IMR-90 (cell line): Measurements from ENCODE around the gene OSTN. TPM values are rescaled to one million over a fixed set of nuclear protein-coding genes. Genes with fewer than 3 reads are reported as not detected.

Source experiments
- ATAC-seq: fragments of 200-7000 bp; cut with Tn5 transposase; 2 replicates; pipeline ENCODE4 v1.9.1; 2020; ENCODE audit warnings: low read depth, mild to moderate bottlenecking, moderate library complexity
- BruUV-seq: library from RNA; stranded (reverse); fragments of 400-500 nt; replicated peaks from 2 replicates; lab custom pipeline; 2021; lab: Mats Ljungman, UMichigan
- CTCF ChIA-PET: fragments of 300-600 bp; formaldehyde crosslinking; extraction: SDS; loops from one replicate; lab custom pipeline; 2021; ENCODE audit warnings: antibody characterized with exemption; lab: Yijun Ruan, JAX
- POLR2A ChIA-PET: fragments of 300-600 bp; sonication (Branson Sonifier 250); formaldehyde crosslinking; loops from one replicate; lab custom pipeline; 2022; ENCODE audit warnings: antibody characterized with exemption; ENCODE audit not compliant: unreplicated experiment; lab: Charles Lee
- DNase-seq: peaks from one replicate; pipeline ENCODE4 v3.0.0; 2013
- H2AFZ ChIP-seq: replicated peaks from 2 replicates; pipeline ENCODE3; 2013; ENCODE audit warnings: low read length, mild to moderate bottlenecking; ENCODE audit not compliant: poor library complexity
- H2AK5ac ChIP-seq: 2 replicates; pipeline ENCODE4 v1.6.1; 2013; ENCODE audit warnings: low read depth, low read length, inconsistent platforms
- H2AK9ac ChIP-seq: replicated peaks from 2 replicates; pipeline ENCODE3; 2013; ENCODE audit warnings: mild to moderate bottlenecking, low read depth, low read length, moderate library complexity; ENCODE audit not compliant: poor library complexity
- H2BK120ac ChIP-seq: 2 replicates; pipeline ENCODE4 v1.6.1; 2013; ENCODE audit warnings: low read depth, low read length, inconsistent platforms
- H2BK15ac ChIP-seq: 3 replicates; pipeline ENCODE4 v1.6.1; 2013; ENCODE audit warnings: low read depth, low read length, inconsistent platforms
- H2BK20ac ChIP-seq: 2 replicates; pipeline ENCODE4 v1.6.1; 2013; ENCODE audit warnings: low read depth, mild to moderate bottlenecking, inconsistent platforms, low read length, moderate library complexity
- H2BK5ac ChIP-seq: 2 replicates; pipeline ENCODE4 v1.6.1; 2013; ENCODE audit warnings: mild to moderate bottlenecking, low read depth, low read length, inconsistent platforms; ENCODE audit not compliant: poor library complexity, severe bottlenecking
- H3K14ac ChIP-seq: replicated peaks from 2 replicates; pipeline ENCODE4 v1.6.1; 2013; ENCODE audit warnings: low read depth, low read length, inconsistent platforms
- H3K18ac ChIP-seq: 2 replicates; pipeline ENCODE4 v1.6.1; 2013; ENCODE audit warnings: low read depth, low read length, control low read depth
- H3K23ac ChIP-seq: 2 replicates; pipeline ENCODE4 v1.6.1; 2013; ENCODE audit warnings: low read depth, low read length, inconsistent platforms
- H3K27ac ChIP-seq: 2 replicates; pipeline ENCODE4 v1.5.1; 2013; ENCODE audit warnings: mild to moderate bottlenecking, control low read depth, low read length; ENCODE audit not compliant: insufficient read depth
- H3K27me3 ChIP-seq: 2 replicates; pipeline ENCODE4 v1.6.1; 2013; ENCODE audit warnings: low read length; ENCODE audit not compliant: control insufficient read depth, insufficient read depth
- H3K36me3 ChIP-seq: 2 replicates; pipeline ENCODE4 v1.6.1; 2013; ENCODE audit warnings: low read length, mixed read lengths; ENCODE audit not compliant: control insufficient read depth, insufficient read depth
- H3K4ac ChIP-seq: 2 replicates; pipeline ENCODE4 v1.6.1; 2013; ENCODE audit warnings: low read depth, low read length, inconsistent platforms
- H3K4me1 ChIP-seq: 2 replicates; pipeline ENCODE4 v1.6.1; 2013; ENCODE audit warnings: low read length, mixed read lengths; ENCODE audit not compliant: control insufficient read depth, insufficient read depth
- H3K4me2 ChIP-seq: 2 replicates; pipeline ENCODE4 v1.6.1; 2013; ENCODE audit warnings: low read depth, mild to moderate bottlenecking, control low read depth, low read length, moderate library complexity
- H3K4me3 ChIP-seq: 2 replicates; pipeline ENCODE4 v1.5.1; 2013; ENCODE audit warnings: low read depth, mild to moderate bottlenecking, control low read depth, low read length, moderate library complexity; ENCODE audit not compliant: insufficient read depth
- H3K56ac ChIP-seq: 2 replicates; pipeline ENCODE4 v1.6.1; 2013; ENCODE audit warnings: low read length, inconsistent platforms; ENCODE audit not compliant: insufficient read depth; ENCODE audit errors: extremely low read depth
- H3K79me1 ChIP-seq, 2 experiments: 2 replicates each; pipeline ENCODE4 v1.6.1; 2013; ENCODE audit warnings: low read length in 2 of 2, inconsistent platforms in 1 of 2, low read depth in 1 of 2
- H3K9ac ChIP-seq: 2 replicates; pipeline ENCODE4 v1.6.1; 2013; ENCODE audit warnings: low read depth, low read length, control low read depth
- H3K9me1 ChIP-seq: 2 replicates; pipeline ENCODE4 v1.6.1; 2013; ENCODE audit warnings: low read length, inconsistent platforms; ENCODE audit not compliant: insufficient read depth
- H3K9me3 ChIP-seq: 2 replicates; pipeline ENCODE4 v1.6.1; 2013; ENCODE audit warnings: low read length; ENCODE audit not compliant: control insufficient read depth, insufficient read depth
- H4K20me1 ChIP-seq: 2 replicates; pipeline ENCODE4 v1.6.1; 2013; ENCODE audit warnings: low read length, inconsistent platforms; ENCODE audit not compliant: insufficient read depth
- H4K5ac ChIP-seq: 2 replicates; pipeline ENCODE4 v1.6.1; 2013; ENCODE audit warnings: mild to moderate bottlenecking, low read depth, low read length, control low read depth
- H4K8ac ChIP-seq, 2 experiments: 2 replicates each; pipeline ENCODE4 v1.6.1; 2013; ENCODE audit warnings: low read depth in 2 of 2, low read length in 2 of 2, control low read depth in 1 of 2, inconsistent platforms in 1 of 2
- H4K91ac ChIP-seq: 2 replicates; pipeline ENCODE4 v1.6.1; 2013; ENCODE audit warnings: low read depth, low read length, inconsistent platforms; ENCODE audit not compliant: insufficient read depth
- CHD1 ChIP-seq: IDR thresholded peaks from 2 replicates; pipeline ENCODE4 v1.6.1; 2012; ENCODE audit warnings: low read depth, low read length, improper control_type of control experiment
- MAFK ChIP-seq: IDR thresholded peaks from 2 replicates; pipeline ENCODE4 v1.6.1; 2012; ENCODE audit warnings: low read depth, low read length, improper control_type of control experiment
- MAZ ChIP-seq: IDR thresholded peaks from 2 replicates; pipeline ENCODE4 v1.6.1; 2012; ENCODE audit warnings: low read depth, mild to moderate bottlenecking, low read length, improper control_type of control experiment, moderate library complexity, borderline replicate concordance
- RCOR1 ChIP-seq: IDR thresholded peaks from 2 replicates; pipeline ENCODE4 v1.6.1; 2012; ENCODE audit warnings: mild to moderate bottlenecking, low read length, improper control_type of control experiment; ENCODE audit not compliant: insufficient replicate concordance
- SMC3 ChIP-seq: fragments of 150-350 bp; IDR thresholded peaks from 2 replicates; pipeline ENCODE4 v1.6.1; 2016; ENCODE audit warnings: low read depth, mild to moderate bottlenecking, antibody characterized with exemption, low read length, moderate library complexity
- dilution Hi-C: fragments of 300-500 bp; cut with HindIII; formaldehyde crosslinking; loops from one replicate; pipeline ENCODE4 v1.14.3; 2018; ENCODE audit warnings: low sequenced_read_pairs; ENCODE audit not compliant: unreplicated experiment
- in situ Hi-C: fragments of 300-500 bp; cut with MboI; formaldehyde crosslinking; loops from 3 replicates; pipeline ENCODE4 v1.14.3; 2019; ENCODE audit warnings: low sequenced_read_pairs, inconsistent platforms, mixed read lengths
- intact Hi-C: fragments of 100-400 bp; cut with micrococcal nuclease; formaldehyde crosslinking; loops from 2 replicates; pipeline ENCODE4 v1.10.0; 2022
- polyA plus RNA-seq, 3 experiments: library from polyadenylated mRNA; depleted of rRNA; stranded (reverse); fragments of >200 nt; gene quantifications; 2 replicates each; pipeline ENCODE4 v1.2.3, GENCODE V29; 2012; ENCODE audit warnings: low replicate concordance in 1 of 3
- total RNA-seq: library from RNA; depleted of rRNA; stranded (reverse); fragments of >200 nt; gene quantifications from 2 replicates; pipeline ENCODE4 v1.2.3, GENCODE V29; 2012

The OSTN gene
- total and polyA plus RNA-seq, 2 of the 4 experiments (the other 2 are of a cell fraction), result not detected

DNA sequence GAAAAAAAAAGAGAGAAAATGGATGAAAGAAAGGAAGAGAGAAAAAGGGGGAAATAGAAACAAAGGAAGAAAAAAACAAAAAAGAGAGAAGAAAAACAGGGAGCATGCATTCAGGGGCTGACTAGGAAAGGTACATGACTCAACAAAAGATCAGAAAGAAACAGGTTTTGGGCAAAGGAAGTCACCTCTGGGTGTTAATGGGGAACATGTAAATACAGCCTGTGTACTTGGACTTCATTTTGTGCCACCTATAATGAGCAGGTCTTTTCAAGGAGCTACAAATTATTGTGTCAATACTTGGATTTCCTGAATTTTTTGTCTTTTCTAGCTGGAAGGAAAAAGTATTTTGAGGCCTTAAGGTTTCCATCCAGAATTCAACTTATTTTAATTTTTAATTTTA lies 76.7 kb downstream of the OSTN start:
- CTCF ChIA-PET, result no interaction called here
- H3K4me3 ChIP-seq, result no peak overlapping the region

More for the DNA sequence above, 76.7 kb downstream of the OSTN start:
- H3K4ac ChIP-seq, result no peak overlapping the region
- no peak overlapping the region for H4K8ac ChIP-seq
- no peaks in the 10 kb centered on the region for H3K4me1 ChIP-seq
- no peak for ATAC-seq
- no peak overlapping the region for H2AFZ ChIP-seq
- no peak for DNase-seq
- H3K4me2 ChIP-seq, result no peak overlapping the region
- no peak overlapping the region for H3K14ac ChIP-seq
- TF ChIP-seq SMC3, result no peak
- no peak for TF ChIP-seq MAZ
- no peak for TF ChIP-seq CHD1
- TF ChIP-seq RCOR1, result no peak
- no peak for TF ChIP-seq MAFK
- no peak overlapping the region for H3K18ac ChIP-seq
- H3K23ac ChIP-seq, result no peak overlapping the region
- peaks cover 1% of the 10 kb centered on the region for H3K27me3 ChIP-seq
- no TSS peak for BruUV-seq
- H2AK9ac ChIP-seq, result no peak overlapping the region
- H2BK15ac ChIP-seq, result no peak overlapping the region
- no peak overlapping the region for H4K91ac ChIP-seq
- H3K9me1 ChIP-seq, result no peaks in the 10 kb centered on the region
- dilution Hi-C loops, result no loop called here
- no peaks in the 10 kb centered on the region for H3K36me3 ChIP-seq
- no peak overlapping the region for H3K56ac ChIP-seq
- H4K5ac ChIP-seq, result no peak overlapping the region
- no peak overlapping the region for H3K27ac ChIP-seq
- POLR2A ChIA-PET, result interaction anchor here (0.5 kb wide), 1 partner anchor 194 kb away, joined by 3 read pairs; no protein-coding TSS in a partner anchor
- 0 out of 2 replicates have a peak, but pooled peaks cover 2% of the 10 kb centered on the region for H3K9me3 ChIP-seq
- no peak overlapping the region for H3K9ac ChIP-seq
- H2BK120ac ChIP-seq, result no peak overlapping the region
- no peak overlapping the region for H2BK20ac ChIP-seq
- H2AK5ac ChIP-seq, result no peak overlapping the region
- H3K79me1 ChIP-seq, result no peaks in the 10 kb centered on the region
- H2BK5ac ChIP-seq, result no peak overlapping the region
- intact Hi-C loops, result no loop called here
- H4K20me1 ChIP-seq, result no peaks in the 10 kb centered on the region
- in situ Hi-C loops, result no loop called here
